Stimulated activated CD4-positive, alpha-beta T cell treated with anti-CD3 and anti-CD28 coated beads, Interleukin-1b, Interleukin-23, amount 100 ng/mL, for 48 hours (primary cell): ENCODE measurements around the gene KXD1.
A peak's percentile ranks its signal among the peaks of the same experiment; 100 is the strongest.
"Not testable (repeated sequence)": the region's sequence is repeated elsewhere in the genome, so short reads cannot be mapped to it uniquely, and the experiment has no call there.

Experiments
- DNase-seq: peaks from one replicate; pipeline ENCODE4 v3.0.0-alpha.2; 2020

The KXD1 gene

GRCh38 chr19:18557411-18558201 is at the start of gene KXD1:
TSS of gene KXD1 (plus strand) at chr19:18557870. CDS start at chr19:18562057, 4,187 bp downstream.
- DNase-seq = peak; percentile 99

DNA sequence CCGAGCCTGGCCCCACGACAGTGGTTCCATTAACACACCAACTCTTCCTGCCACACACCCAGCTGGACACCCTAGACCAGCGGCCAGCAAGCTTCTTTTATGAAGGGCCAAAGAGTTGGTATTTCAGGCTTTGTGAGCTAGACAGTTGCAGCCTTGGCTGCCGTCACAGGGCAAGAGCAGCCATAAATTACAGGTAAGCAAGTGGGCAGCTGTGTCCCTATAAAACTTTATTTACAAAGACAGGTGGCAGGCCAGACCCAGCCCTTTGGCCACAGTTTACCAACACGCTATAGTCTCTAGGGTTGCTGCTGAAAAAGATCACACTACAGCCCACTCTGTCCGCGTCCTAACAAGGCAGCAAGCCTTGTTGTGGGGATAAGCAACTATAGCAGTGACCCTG is 49.1 kb upstream of the KXD1 start:
- DNase-seq = no peak

GRCh38 chr19:18510216-18510615 is 47.5 kb upstream of the KXD1 start:
- no peak for DNase-seq

DNA sequence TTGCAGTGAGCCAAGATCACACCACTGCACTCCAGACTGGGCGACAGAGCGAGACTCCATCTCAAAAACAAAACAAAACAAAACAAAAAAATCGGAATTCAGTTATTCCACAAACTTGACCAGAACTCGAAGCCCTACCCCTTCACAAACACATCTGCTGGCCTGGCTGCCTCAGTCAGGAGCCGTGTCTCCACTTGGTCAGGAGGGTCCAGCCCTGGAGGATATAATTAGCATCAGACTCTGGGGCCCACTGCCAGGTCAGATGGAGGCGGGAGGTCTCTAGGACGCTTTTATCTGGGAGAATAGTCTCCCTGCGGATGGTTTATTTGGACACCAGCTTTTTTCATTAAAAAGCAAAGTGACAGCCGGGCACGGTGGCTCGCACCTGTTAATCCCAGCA is 43.8 kb upstream of the KXD1 start:
- no peak for DNase-seq

DNA sequence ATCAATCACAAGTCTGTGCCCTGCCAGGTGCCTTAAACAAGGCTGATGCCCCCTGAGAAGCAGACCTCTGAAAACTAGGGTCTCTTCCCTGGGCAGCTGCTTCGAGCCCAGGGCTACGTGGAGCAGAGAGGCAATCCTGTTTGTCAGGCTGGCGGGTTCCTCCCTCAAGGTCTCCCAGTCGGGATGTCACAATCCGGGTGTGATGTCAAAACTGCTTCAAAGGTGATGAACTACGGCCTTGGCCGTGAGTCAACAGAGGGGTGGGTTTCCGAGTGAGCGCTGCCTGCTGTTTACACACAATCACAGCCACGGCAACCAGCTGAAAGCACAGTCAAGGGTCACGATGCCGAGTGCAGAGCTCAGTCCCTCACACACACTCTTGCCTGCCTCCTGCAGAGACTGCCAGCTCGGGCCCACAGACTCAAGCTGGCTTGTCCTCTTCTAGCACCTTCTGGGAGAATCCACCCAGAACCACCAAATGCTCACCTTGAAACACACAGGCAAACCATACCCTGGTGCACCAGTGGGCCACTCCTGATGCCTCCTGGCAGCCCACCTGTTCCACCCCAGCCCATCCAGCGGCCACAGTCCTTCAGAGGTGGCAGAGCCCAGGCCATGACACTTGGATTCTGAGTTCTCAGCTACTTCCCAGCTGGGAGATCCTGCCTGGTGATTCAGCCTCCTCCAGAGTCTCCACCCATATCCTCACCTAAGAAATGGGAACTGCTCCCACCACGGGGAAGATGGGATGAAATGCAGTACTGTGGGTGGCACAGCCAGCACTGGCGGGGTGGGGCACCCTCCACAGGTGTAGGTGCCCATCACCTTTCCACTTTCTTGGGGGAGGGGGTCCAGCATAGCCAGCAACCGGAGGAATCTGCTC is 42.6 kb upstream of the KXD1 start:
- DNase-seq = no peak

- DNase-seq = no peak
These were observed 41.7 kb upstream of the KXD1 start for GRCh38 chr19:18515959-18516358.

GRCh38 chr19:18517606-18518005 is 40.1 kb upstream of the KXD1 start:
- DNase-seq = no peak

DNA sequence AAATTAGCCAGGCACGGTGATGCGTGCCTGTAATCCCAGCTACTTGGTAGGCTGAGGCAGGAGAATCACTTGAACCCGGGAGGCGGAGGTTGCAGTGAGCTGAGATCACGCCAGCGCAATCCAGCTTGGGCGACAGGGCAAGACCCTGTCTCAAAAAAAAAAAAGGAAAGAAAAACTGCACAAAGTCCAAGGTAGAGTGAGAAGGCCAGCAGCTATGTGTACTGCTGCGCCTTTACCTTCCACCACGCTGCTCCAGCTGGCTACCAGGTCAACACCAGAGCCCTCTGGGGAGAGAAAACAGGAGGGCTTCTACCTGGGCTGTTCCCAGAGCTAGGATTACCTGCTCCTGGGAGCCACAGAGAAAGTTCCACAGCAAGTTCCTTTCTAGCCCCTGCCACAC is 39.0 kb upstream of the KXD1 start:
- DNase-seq = no peak

DNA sequence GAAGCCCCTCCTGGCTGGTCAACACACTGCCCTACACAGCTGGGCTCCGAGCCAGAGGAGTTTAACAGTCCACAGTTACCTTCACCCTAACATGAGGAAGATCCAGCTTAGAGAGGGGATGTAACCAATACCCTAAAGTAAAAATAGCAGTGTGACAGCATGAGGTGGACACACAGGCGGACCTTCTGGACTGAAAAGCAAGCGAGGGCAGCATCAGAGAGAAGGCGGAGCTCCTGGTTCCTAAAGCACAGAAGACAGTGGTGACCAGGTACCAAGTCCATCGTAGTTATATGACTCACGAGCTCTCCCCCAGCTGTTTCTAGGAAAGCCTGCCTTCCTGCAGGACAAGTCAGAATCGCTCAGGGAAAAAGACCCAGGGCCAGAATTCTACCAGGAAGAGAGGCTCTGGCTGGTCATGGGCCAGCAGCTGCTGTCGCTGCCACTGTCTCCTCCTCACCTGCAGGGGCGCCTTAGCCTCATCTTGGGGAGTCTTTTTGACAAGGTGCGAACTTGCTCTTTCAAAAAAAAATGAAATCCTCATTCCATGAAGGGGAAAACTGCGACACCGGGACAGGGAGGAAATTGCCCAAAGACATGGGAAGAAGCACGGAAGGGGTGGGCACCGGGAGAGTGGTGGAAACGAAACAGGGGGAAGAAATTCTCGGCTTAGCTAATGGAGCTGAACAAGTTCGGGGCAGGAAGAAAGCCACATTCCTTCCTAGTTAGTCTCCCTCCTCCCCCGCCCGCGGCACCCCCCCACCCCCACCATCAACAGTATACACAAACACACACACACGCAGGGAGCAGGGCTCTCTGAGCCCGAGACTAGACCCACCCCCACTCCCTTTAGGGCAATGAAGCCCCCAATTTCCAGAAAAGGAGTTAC is 37.5 kb upstream of the KXD1 start:
- peak; percentile 60 for DNase-seq

- DNase-seq = no peak
These were observed 36.6 kb upstream of the KXD1 start for GRCh38 chr19:18520848-18521691.

- DNase-seq = no peak
These were observed 36.0 kb upstream of the KXD1 start, which contains the start of gene ELL for GRCh38 chr19:18521692-18522123. TSS of gene ELL (minus strand) at chr19:18522070. CDS start at chr19:18522055, 15 bp downstream.

DNA sequence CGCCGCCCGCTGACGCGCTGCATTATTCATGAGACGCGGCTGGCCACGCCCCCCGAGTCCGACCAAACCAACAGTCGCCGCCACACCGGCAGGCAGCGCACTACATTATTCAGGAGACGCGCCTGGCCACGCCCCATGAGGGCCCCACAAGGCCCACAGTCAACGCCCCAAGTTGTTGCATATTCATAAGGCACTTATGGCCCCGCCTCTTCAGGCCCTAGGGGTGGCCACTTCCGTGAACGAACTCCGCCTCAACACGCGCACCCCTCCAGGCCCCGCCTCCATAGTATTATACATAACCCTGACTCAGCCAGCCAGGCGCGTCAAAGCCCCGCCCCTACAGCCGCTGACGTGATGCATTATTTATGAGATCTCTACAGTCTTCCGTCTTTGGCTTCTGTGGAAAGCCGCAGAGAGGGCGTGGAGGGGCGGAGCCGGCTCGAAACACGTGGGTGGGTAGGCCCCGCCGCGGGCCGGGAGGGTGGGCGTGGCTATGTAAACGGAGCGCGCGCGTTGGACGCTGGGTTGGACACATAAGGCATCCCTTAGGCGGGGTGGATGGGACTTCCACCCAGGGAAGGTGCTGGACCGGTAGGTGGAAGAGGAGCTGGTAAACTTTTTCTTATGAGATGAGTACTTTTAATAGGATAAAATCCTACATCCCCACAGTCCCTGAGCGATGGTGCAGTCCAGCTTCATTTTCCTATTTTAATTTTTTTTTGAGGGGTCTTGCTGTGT is 35.4 kb upstream of the KXD1 start:
- DNase-seq = peak; percentile 100

DNA sequence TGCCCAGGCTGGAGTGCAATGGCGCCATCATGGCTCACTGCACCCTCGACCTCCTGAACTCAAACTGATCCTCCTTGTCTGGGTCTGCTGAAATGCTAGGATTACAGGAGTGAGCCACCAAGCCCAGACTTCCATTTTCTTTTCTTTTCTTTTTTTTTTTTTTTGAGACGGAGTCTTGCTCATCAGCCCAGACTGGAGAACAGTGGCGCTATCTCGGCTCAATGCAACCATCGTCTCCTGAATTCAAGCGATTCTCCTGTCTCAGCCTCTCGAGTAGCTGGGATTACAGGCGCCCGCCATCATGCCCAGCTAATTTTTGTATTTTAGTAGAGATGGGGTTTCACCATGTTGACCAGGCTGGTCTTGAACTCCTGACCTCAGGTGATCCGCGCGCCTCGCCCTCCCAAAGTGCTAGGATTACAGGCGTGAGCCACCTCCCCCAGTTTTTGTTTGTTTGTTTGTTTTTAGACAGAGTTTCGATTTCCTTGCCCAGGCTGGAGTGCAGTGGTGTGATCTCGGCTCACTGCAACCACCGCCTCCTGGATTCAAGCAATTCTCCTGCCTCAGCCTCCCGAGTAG is 34.7 kb upstream of the KXD1 start:
- not testable (repeated sequence) for DNase-seq

- DNase-seq = no peak
These were observed 33.8 kb upstream of the KXD1 start for GRCh38 chr19:18523841-18524240.

- DNase-seq = no peak
These were observed 31.4 kb upstream of the KXD1 start for GRCh38 chr19:18526316-18526715.

GRCh38 chr19:18529782-18530181 is 27.9 kb upstream of the KXD1 start:
- DNase-seq = no peak

DNA sequence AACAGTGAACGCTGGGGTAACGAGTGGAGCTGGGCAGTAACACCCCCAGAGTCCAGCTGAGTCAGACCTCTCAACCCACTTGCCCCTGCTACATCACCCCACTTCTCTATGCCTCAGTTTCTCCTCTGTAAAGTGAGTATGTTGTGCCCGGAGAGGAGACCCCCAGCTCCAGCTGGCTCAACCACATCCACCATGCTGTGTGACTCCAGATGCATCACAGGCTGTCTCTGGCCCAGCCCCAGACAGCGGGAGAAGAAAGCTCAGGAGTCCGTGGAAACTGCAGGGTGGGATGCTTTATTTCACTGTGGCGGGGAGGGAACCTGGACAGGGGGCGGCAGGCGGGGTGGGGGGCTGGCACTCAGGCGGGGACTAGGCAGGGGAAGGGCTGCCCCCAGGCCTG is 26.2 kb upstream of the KXD1 start:
- DNase-seq = no peak

DNA sequence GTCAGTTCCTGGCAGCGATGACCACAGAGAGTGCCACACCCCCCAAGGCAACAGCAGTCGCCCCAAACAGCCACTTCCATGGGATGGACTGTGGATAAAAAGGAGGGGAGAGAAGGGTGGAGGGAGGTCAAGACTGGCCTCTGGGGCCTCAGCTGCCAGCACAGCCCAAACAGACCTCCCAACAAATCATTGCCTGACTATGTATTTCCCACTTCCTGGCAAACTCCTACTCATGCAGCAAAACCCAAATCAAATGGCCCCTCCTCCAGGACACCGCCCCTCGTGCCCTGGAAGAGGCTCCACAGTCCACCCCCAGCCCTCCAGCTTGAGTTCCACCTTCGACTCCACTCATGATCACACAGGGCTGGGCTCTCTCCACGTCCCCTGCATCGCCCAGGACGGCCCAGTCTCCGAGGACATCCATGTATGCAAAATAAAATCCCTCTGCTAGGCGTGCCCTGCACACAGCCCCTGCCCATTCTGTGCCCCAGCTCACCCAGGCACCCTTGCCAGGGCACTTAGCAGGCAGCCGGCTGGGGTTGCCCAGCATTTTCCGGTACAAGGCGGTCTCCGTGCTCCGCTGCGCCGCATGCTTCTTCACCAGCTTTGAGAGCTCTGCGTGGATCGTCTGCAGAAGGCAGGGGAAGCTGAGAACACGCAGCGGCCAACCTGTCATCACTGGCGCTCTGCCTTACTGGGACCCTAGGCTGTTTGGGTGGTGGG is 25.3 kb upstream of the KXD1 start:
- DNase-seq = no peak

DNA sequence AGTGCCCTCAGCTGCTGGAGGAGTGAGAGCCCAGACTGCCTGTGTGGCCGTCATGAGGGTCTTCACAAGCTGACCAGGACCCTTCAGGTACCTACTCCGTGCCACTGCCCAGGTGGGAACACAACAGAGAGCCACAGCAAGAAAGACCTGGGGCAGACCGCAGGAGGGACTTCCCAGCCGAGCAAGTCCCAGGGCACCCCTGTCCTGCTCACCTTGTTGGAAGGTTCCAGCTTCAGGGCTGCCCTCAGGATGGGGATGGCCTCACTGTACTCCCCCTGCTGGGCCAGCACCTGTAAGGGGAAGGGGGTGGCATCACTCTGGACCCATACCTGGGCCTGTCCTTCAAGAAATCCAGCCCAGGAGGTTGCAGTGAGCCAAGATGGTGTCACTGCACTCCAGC is 24.6 kb upstream of the KXD1 start:
- DNase-seq = no peak

- no peak for DNase-seq
These were observed 21.2 kb upstream of the KXD1 start for GRCh38 chr19:18536475-18536874.
